Immature natural killer cell (primary cell): Measurements from ENCODE around the gene MVB12A. TPM values are rescaled to one million over a fixed set of nuclear protein-coding genes. Genes with fewer than 3 reads are reported as not detected.

Source experiments
- DNase-seq, 3 donors: peaks; one replicate each; pipeline ENCODE4 v3.0.0; 2022; ENCODE audit warnings: mixed read lengths in 1 of 3
- H3K27ac Mint-ChIP-seq, 6 donors: one replicate each; pipeline ENCODE4 v1.8.0; 2020; ENCODE audit warnings: mixed read lengths in 6 of 6, mild to moderate bottlenecking in 5 of 6, inconsistent platforms in 4 of 6, moderate library complexity in 3 of 6
- H3K27me3 Mint-ChIP-seq, 3 donors: one replicate each; pipeline ENCODE4 v1.8.0; 2020 to 2021; ENCODE audit warnings: low read depth in 3 of 3, mild to moderate bottlenecking in 3 of 3, mixed read lengths in 3 of 3, moderate library complexity in 3 of 3, inconsistent platforms in 1 of 3
- H3K36me3 Mint-ChIP-seq, 3 donors: one replicate each; pipeline ENCODE4 v1.8.0; 2020; ENCODE audit warnings: mixed read lengths in 3 of 3, inconsistent platforms in 2 of 3, mild to moderate bottlenecking in 2 of 3
- H3K4me1 Mint-ChIP-seq, 2 donors: one replicate each; pipeline ENCODE4 v1.8.0; 2020; ENCODE audit warnings: inconsistent platforms in 2 of 2, mild to moderate bottlenecking in 2 of 2, mixed read lengths in 2 of 2, moderate library complexity in 1 of 2
- H3K4me3 Mint-ChIP-seq, 5 donors: one replicate each; pipeline ENCODE4 v1.8.0; 2020; ENCODE audit warnings: mild to moderate bottlenecking in 5 of 5, mixed read lengths in 5 of 5, inconsistent platforms in 3 of 5, moderate library complexity in 3 of 5
- H3K9me3 Mint-ChIP-seq, 6 donors: one replicate each; pipeline ENCODE4 v1.8.0; 2020; ENCODE audit warnings: mild to moderate bottlenecking in 6 of 6, mixed read lengths in 6 of 6, inconsistent platforms in 4 of 6, moderate library complexity in 3 of 6
- polyA plus RNA-seq, 3 donors: library from polyadenylated mRNA; unstranded; fragments of 300-500 nt; fragmentation: Illumina TruSeq; gene quantifications; one replicate each; pipeline ENCODE4 v1.2.3, GENCODE V29; 2021

The MVB12A gene
- polyA plus RNA-seq, 3 donors from 2014 or later = 35.8 to 43.6 (median 36.3) TPM

- H3K4me1 Mint-ChIP-seq = no peaks in the 10 kb centered on the region
- H3K4me3 Mint-ChIP-seq = no peak within 1 kb of the TSS
- H3K27me3 Mint-ChIP-seq = peaks cover 6 to 15% (median 12%) of the 10 kb centered on the region in 3 donors
- H3K36me3 Mint-ChIP-seq = no peaks in the 10 kb centered on the region
- DNase-seq = no peak
- H3K9me3 Mint-ChIP-seq = no peaks in the 10 kb centered on the region
- H3K27ac Mint-ChIP-seq = no peak within 1 kb of the TSS
These were observed 40.8 kb downstream of the MVB12A start, which contains the start of gene NXNL1 for GRCh38 chr19:17460372-17461230. Gene NXNL1 (minus strand): TSS chr19:17460926. CDS start chr19:17460869, 57 bp downstream.

GRCh38 chr19:17466487-17466850 is 46.6 kb downstream of the MVB12A start:
- peak overlapping the region in 1 of 6 donors; percentile 26 for H3K27ac Mint-ChIP-seq
- no peak overlapping the region for H3K4me3 Mint-ChIP-seq

GRCh38 chr19:17467471-17468301 is 47.8 kb downstream of the MVB12A start:
- peaks cover 6 to 13% (median 7%) of the 10 kb centered on the region in 3 donors for H3K27me3 Mint-ChIP-seq
- no peaks in the 10 kb centered on the region for H3K36me3 Mint-ChIP-seq
- H3K9me3 Mint-ChIP-seq = no peaks in the 10 kb centered on the region
- peak overlapping the region in 5 of 6 donors; percentile 17 to 48 (median 37) for H3K27ac Mint-ChIP-seq
- no peak for DNase-seq
- H3K4me1 Mint-ChIP-seq = peaks cover 21 to 26% of the 10 kb centered on the region in 2 donors
- no peak overlapping the region for H3K4me3 Mint-ChIP-seq

More at GRCh38 chr19:17466487-17466850, 46.6 kb downstream of the MVB12A start:
- Mint-ChIP-seq H3K27me3 (peaks cover 6 to 11% (median 7%) of the 10 kb centered on the region in 3 donors), H3K4me1 (peaks cover 17 to 26% of the 10 kb centered on the region in 2 donors), H3K9me3 (no peaks in the 10 kb centered on the region), H3K36me3 (no peaks in the 10 kb centered on the region)
- DNase-seq = no peak

- H3K36me3 Mint-ChIP-seq = no peaks in the 10 kb centered on the region
- no peaks in the 10 kb centered on the region for H3K9me3 Mint-ChIP-seq
- H3K27me3 Mint-ChIP-seq = peaks cover 6 to 17% (median 9%) of the 10 kb centered on the region in 3 donors
- peak overlapping the region; percentile 93 to 98 (median 95) for H3K4me3 Mint-ChIP-seq
- DNase-seq = no peak
- H3K4me1 Mint-ChIP-seq = peaks cover 27 to 33% of the 10 kb centered on the region in 2 donors
- peak overlapping the region; percentile 86 to 98 (median 95) for H3K27ac Mint-ChIP-seq
These were observed 48.6 kb downstream of the MVB12A start for GRCh38 chr19:17468302-17469091.

GRCh38 chr19:17469092-17469480 is 49.2 kb downstream of the MVB12A start:
- DNase-seq = no peak
- H3K27me3 Mint-ChIP-seq = peaks cover 6 to 18% (median 9%) of the 10 kb centered on the region in 3 donors
- peak overlapping the region; percentile 86 to 98 (median 95) for H3K27ac Mint-ChIP-seq
- peaks cover 27 to 33% of the 10 kb centered on the region in 2 donors for H3K4me1 Mint-ChIP-seq
- H3K36me3 Mint-ChIP-seq = no peaks in the 10 kb centered on the region
- H3K4me3 Mint-ChIP-seq = peak overlapping the region; percentile 93 to 98 (median 95)
- no peaks in the 10 kb centered on the region for H3K9me3 Mint-ChIP-seq

DNA sequence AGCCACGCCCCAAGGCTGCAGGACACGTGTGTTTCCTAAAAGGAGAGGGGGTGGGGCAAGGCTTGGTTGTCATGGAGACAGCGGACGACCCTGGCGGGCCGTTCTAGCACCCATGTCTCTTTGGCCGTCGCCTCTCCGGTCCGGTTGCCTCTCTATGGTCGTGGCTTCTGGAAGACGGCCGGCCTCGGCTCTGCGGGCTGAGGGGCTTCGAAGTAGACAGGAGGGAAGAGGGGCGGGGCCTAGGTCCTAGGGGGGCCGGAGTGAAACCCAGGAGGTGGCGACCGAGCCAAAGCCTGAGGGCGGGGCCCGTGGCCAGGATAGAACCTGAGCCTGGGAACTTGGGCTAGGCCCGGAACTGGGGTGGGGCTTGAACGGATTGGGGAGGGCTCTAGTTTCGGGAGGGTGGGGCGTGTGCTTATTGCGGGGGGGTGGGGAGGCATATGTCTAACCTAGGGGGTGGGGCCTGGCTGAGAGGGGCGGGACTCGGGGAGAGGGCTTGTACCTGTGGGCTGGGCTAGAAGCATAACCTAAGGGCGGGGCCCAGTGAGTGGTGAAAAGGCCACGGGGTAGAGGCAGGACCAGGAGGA is 49.7 kb downstream of the MVB12A start:
- H3K27me3 Mint-ChIP-seq = peaks cover 6 to 18% (median 9%) of the 10 kb centered on the region in 3 donors
- no peaks in the 10 kb centered on the region for H3K36me3 Mint-ChIP-seq
- peak overlapping the region; percentile 93 to 98 (median 95) for H3K4me3 Mint-ChIP-seq
- peaks cover 27 to 33% of the 10 kb centered on the region in 2 donors for H3K4me1 Mint-ChIP-seq
- H3K9me3 Mint-ChIP-seq = no peaks in the 10 kb centered on the region
- peak; percentile 83 to 90 (median 86) for DNase-seq
- peak overlapping the region; percentile 86 to 98 (median 95) for H3K27ac Mint-ChIP-seq

- peak; percentile 92 to 93 (median 93) for DNase-seq
- H3K27me3 Mint-ChIP-seq = peaks cover 6 to 18% (median 9%) of the 10 kb centered on the region in 3 donors
- H3K27ac Mint-ChIP-seq = peak within 1 kb of the TSS; percentile 86 to 98 (median 95)
- H3K4me1 Mint-ChIP-seq = peaks cover 27 to 33% of the 10 kb centered on the region in 2 donors
- no peaks in the 10 kb centered on the region for H3K36me3 Mint-ChIP-seq
- peak within 1 kb of the TSS; percentile 93 to 98 (median 95) for H3K4me3 Mint-ChIP-seq
- no peaks in the 10 kb centered on the region for H3K9me3 Mint-ChIP-seq
These were observed 50.4 kb downstream of the MVB12A start, which contains the start of gene SLC27A1 for GRCh38 chr19:17470068-17470841. Gene SLC27A1 (plus strand): TSS chr19:17470524. CDS start chr19:17470541, 17 bp downstream.

- DNase-seq = no peak
- Mint-ChIP-seq H3K36me3 (no peaks in the 10 kb centered on the region), H3K4me1 (peaks cover 29 to 33% of the 10 kb centered on the region in 2 donors), H3K27ac (peak overlapping the region in 5 of 6 donors; percentile 78 to 93 (median 88)), H3K4me3 (peak overlapping the region; percentile 93 to 98 (median 95)), H3K27me3 (peaks cover 6 to 18% (median 9%) of the 10 kb centered on the region in 3 donors), H3K9me3 (no peaks in the 10 kb centered on the region)
These were observed 51.7 kb downstream of the MVB12A start for GRCh38 chr19:17471410-17472125.

- Mint-ChIP-seq H3K36me3 (no peaks in the 10 kb centered on the region), H3K4me1 (peaks cover 29 to 33% of the 10 kb centered on the region in 2 donors), H3K27ac (peak overlapping the region in 4 of 6 donors; percentile 41 to 83 (median 70)), H3K9me3 (no peaks in the 10 kb centered on the region), H3K4me3 (peak overlapping the region in 3 of 5 donors; percentile 20 to 58 (median 46)), H3K27me3 (peaks cover 6 to 18% (median 7%) of the 10 kb centered on the region in 3 donors)
- no peak for DNase-seq
These were observed 53.2 kb downstream of the MVB12A start for GRCh38 chr19:17473041-17473440.
